ENCODE results near the gene NECTIN2.
"Not testable (repeated sequence)": the region's sequence is repeated elsewhere in the genome, so short reads cannot be mapped to it uniquely, and the experiment has no call there.

NECTIN2 gene

GRCh38 chr19:44813841-44814470 lies 32.1 kb upstream of the NECTIN2 start:
- no peak for DNase-seq

- DNase-seq: no peak
These were observed 31.6 kb upstream of the NECTIN2 start for GRCh38 chr19:44814517-44814916.

DNA sequence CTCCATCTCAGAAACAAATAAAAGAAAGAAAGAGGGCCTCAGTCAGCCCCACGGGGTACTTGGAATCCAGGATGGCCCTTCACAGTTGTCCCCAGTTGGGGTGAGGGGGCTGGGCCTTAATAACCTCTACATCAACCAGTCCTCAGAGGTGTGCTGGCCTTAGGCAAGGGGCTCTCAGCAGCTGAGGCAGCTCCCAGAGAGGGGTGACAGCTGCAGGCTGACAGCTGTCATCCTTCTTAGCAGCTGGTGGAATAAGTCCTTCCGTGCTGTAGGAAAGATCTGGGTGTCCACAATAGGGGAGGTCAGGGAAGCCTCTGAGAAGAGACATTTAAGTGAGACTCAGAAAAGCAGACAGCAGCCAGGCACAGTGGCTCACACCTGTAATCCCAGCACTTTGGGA lies 29.8 kb upstream of the NECTIN2 start:
- no peak for DNase-seq

DNA sequence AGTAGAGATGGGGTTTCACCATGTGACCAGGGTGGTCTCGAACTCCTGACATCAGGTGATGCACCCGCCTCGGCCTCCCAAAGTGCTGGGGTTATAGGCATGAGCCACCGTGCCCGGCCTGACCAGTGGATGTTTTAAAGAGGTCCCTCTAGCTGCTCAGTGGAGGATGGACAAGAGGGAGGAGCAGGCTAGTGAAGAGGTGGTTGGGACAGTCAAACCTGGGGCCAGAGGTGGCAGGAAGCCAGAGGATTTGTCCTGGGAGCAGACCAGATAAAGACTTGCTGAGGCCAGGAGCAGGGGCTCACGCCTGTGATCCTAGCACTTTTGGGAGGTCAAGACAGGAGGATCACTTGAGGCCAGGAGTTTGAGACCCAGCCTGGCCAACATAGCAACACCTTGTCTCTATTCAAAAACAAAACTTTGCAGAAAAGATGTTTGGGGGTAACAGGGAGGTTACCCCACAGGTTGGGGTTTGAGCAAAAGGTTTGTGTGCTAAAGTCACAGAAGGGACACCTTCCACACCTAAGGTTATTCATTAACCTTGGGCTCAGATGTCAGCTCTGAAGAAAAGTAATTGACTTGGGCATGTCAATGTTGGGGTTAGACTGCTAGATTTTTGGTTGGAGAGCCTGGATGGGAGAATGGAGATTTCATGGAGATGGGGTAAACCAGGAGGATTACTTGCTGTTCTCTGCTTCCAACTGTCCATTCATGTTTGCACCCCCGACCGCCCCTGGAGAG lies 28.2 kb upstream of the NECTIN2 start:
- DNase-seq: no peak

GRCh38 chr19:44818466-44819031 lies 27.5 kb upstream of the NECTIN2 start:
- DNase-seq: no peak

DNA sequence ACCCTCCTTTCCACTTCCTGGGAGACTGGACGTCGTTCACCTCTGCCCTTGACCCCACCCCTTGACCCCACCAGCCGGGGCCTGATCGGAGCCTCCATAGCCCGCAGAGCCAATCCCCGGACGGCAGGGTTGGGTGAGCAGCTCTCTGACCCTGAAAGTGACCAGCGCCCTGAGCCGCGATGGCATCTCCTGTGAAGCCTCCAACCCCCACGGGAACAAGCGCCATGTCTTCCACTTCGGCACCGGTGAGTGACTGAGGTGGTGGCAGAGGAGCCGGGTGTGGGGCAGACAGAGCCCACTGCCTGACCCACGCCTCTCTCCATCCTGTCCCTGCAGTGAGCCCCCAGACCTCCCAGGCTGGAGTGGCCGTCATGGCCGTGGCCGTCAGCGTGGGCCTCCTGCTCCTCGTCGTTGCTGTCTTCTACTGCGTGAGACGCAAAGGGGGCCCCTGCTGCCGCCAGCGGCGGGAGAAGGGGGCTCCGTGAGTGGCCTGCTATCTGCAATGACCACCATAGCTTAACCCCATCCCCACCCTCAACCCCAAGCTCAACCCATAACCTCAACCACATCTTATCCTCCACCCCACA lies 26.8 kb upstream of the NECTIN2 start:
- DNase-seq: no peak

- DNase-seq: peak; percentile 40
These were observed 25.2 kb upstream of the NECTIN2 start for GRCh38 chr19:44820648-44821609.

- DNase-seq: no peak
These were observed 23.9 kb upstream of the NECTIN2 start for GRCh38 chr19:44822177-44822576.

GRCh38 chr19:44822670-44823372 lies 23.3 kb upstream of the NECTIN2 start:
- no peak for DNase-seq

DNA sequence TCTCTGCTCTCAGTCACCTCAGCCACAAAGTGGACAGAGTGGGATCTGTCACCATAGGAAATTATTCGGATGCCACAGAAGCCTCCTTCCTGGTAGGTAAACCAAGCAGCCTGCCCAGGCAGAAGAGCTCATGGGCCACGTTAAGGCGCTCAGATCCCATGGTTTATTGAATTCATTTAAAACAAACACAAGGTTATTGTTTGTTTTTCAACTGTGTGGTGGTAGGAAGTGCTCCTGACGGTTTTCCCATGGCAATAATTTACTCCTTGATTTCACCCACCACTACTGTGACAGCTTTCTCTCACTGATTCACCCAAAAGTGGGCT lies 22.8 kb upstream of the NECTIN2 start:
- DNase-seq: no peak

DNA sequence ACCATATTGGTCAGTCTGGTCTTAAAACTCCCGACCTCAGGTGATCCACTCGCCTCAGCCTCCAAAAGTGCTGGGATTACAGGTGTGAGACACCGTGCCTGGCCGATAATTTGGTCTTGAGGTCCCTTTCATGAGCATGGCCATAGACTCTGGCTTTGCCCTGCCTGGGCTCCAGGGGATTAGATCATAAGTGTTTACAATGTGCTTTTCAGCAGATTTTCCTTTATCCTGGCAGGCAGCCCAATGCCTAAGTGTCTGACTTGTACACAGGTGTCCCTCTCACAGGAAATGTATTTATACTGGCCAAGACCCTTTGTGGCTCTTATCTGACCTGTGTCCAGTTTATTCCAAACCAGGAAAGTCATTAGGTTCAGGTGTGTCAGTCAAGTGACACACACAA lies 21.3 kb upstream of the NECTIN2 start:
- DNase-seq: no peak

DNA sequence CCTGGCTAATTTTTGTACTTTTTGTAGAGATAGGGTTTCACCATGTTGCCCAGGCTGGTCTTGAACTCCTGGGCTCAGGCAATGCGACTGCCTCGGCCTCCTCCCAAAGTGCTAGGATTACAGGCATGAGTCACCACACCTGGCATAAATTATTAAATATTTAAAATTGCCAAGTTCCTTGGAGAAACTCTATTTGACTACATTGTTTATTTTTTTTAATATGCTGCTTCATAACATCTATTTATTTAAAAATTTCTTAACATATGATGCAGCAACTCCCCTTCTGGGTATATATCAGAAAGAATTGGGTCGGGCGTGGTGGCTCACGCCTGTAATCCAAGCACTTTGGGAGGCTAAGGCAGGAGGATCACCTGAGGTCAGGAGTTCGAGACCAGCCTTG lies 13.2 kb upstream of the NECTIN2 start:
- not testable (repeated sequence) for DNase-seq

DNA sequence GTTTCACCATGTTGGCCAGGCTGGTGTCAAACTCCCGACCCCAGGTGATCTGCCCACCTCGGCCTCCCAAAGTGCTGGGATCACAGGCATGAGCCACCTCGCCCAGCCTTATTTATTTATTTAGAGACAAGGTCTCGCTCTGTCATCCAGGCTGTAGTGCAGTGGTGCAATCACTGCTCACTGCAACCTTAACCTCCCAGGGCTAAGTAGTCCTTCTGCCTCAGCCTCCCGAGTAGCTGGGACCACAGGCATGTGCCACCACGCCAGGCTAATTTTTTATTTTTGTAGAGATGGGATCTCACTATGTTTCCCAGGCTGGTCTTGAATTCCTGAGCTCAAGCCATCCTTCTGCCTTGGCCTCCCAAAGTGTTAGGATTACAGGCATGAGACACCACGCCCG lies 11.7 kb upstream of the NECTIN2 start:
- not testable (repeated sequence) for DNase-seq

- DNase-seq: no peak
These were observed 6.8 kb upstream of the NECTIN2 start for GRCh38 chr19:44839276-44839675.

- DNase-seq: no peak
These were observed 5.3 kb upstream of the NECTIN2 start for GRCh38 chr19:44840811-44841210.

- no peak for DNase-seq
These were observed 4.9 kb upstream of the NECTIN2 start for GRCh38 chr19:44841231-44841630.

GRCh38 chr19:44845286-44845611 lies 848 bp upstream of the NECTIN2 start:
- DNase-seq: no peak

- peak; percentile 75 for DNase-seq
These were observed 502 bp downstream of the NECTIN2 start for GRCh38 chr19:44846455-44847143.

DNA sequence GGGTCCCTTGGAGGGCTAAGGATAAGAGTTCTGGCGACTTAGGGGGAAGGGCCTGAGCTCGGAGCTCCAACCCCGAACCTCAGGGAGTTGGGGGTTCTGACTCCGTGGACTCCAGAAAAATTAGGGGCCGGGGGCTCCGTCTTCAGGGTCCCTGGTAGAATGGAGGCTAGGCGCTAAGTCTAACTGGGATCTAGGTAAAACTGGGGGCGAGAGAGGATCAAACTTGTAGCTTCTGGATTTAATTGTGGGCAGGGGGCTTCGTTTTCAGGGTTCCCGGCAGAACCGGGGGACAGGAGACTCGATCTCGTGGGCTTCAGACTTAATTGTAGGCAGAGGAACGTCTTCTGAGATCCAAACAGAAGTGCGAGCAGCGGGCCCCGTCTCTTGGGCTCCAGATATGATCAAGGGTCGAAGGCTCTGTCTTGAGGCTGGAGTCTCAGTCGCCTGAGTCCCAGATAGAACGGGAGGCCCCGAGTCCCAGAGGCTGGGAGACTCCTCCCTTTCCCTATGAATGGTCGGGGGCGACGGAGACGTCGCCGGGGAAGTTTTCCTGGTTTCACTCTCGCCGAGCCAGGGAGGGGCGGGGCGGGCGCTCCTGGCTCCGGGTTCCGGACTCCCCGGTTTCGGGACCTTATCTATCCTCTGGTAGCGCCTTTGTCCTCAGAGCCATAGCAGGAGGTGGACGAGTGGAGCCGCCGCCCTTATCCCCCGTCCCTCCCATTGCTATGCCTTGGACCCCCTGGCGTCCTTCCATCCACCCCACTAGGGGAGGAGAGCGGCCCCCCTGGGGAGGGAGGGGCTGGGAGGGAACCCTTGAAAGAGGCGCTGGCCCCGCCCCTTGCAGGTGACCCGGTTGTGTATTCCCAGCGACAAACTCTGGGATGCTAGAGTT lies 1.3 kb downstream of the NECTIN2 start:
- no peak for DNase-seq
